OCI-LY3 (cell line): ENCODE measurements around the gene OSBPL7.

Experiments
- H2AFZ ChIP-seq: fragments of 200-600, 300-600 bp; shearing (Covaris generic); 2 replicates; pipeline ENCODE4 v1.6.0; 2014; ENCODE audit warnings: antibody characterized with exemption, low read depth, low read length
- H3K27ac ChIP-seq: fragments of 200-600, 300-600 bp; sonication (generic); 2 replicates; pipeline ENCODE4 v1.5.1; 2014; ENCODE audit warnings: mild to moderate bottlenecking, low read length, moderate library complexity, mixed read lengths
- H3K27me3 ChIP-seq: fragments of 200-600, 300-600 bp; sonication (generic); 2 replicates; pipeline ENCODE4 v1.6.1; 2014; ENCODE audit warnings: low read depth, low read length, mixed read lengths
- H3K36me3 ChIP-seq: fragments of 200-600, 300-600 bp; sonication (generic); replicated peaks from 2 replicates; pipeline ENCODE3; 2014; ENCODE audit warnings: low read depth, low read length, mixed read lengths
- H3K4me1 ChIP-seq: fragments of 300-600, 200-600 bp; sonication (generic); 2 replicates; pipeline ENCODE4 v1.6.1; 2014; ENCODE audit warnings: low read length, mixed read lengths
- H3K4me2 ChIP-seq: fragments of 200-600, 300-600 bp; sonication (generic); 2 replicates; pipeline ENCODE4 v1.6.1; 2014; ENCODE audit warnings: low read length, mixed read lengths
- H3K4me3 ChIP-seq: fragments of 300-600, 200-600 bp; sonication (generic); 2 replicates; pipeline ENCODE4 v1.5.1; 2014; ENCODE audit warnings: antibody characterized with exemption, mild to moderate bottlenecking, low read length, moderate library complexity
- H3K79me2 ChIP-seq: fragments of 300-600, 200-600 bp; shearing (Covaris generic); 2 replicates; pipeline ENCODE4 v1.6.1; 2014; ENCODE audit warnings: mild to moderate bottlenecking, low read length, mixed read lengths
- H3K9ac ChIP-seq: fragments of 300-600, 200-600 bp; shearing (Covaris generic); 2 replicates; pipeline ENCODE4 v1.6.0; 2014; ENCODE audit warnings: mild to moderate bottlenecking, low read length, moderate library complexity
- H3K9me3 ChIP-seq: fragments of 200-600, 300-600 bp; shearing (Covaris generic); 2 replicates; pipeline ENCODE4 v1.6.1; 2014; ENCODE audit warnings: low read length, mixed read lengths; ENCODE audit not compliant: insufficient read depth
- H4K20me1 ChIP-seq: fragments of 200-600, 300-600 bp; sonication (generic); 2 replicates; pipeline ENCODE4 v1.6.1; 2016; ENCODE audit warnings: low read length, mixed read lengths; ENCODE audit not compliant: insufficient read depth
- EZH2phosphoT487 ChIP-seq: fragments of 200-600 bp; shearing (Covaris generic); IDR thresholded peaks from 2 replicates; pipeline ENCODE4 v1.6.1; 2018; ENCODE audit warnings: antibody characterized with exemption, mixed run types, low read depth
- TF ChIP-seq, protein P1 (sequence below): fragments of 200-600, 300-600 bp; sonication (generic); IDR thresholded peaks from 2 replicates; pipeline ENCODE4 v1.5.1; 2014; ENCODE audit warnings: antibody characterized with exemption, low read length, low read depth

Gene OSBPL7

DNA sequence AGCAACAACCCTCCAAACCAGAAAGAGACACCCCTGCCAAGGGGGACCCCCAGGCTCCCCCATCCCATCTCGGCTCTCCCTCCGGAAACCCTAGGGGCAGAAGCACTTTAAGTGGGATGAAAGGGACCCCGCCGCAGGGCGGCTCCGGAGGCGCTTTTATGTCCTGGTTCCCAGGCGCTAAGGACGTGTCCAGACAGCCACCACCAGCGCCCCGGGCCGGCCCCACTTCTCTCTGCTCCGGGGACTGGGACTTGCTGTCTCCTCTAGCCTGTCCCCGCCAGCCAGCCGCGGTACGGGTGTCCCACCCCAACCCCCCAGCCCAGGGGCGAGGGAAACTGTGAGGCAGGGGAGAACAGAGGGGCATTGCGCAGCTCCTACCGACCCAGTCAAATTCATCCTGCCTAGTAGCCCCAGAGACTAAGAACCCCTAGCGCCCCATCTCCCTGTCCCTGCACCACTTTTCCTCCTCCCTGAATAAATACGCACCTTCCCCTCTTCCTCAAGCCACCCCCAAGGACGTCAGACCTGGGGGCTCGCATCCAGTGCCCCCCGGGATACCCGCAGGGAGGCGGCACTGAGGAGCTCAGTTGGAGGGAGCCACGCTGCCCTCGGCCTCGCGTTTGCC is 25.2 kb upstream of the OSBPL7 start:
- Histone ChIP-seq H3K79me2 (peaks cover 10% of the 10 kb centered on the region; the same call in 1 of the 2 replicates), H3K4me1 (peaks cover 48% of the 10 kb centered on the region), H2AFZ (no peak overlapping the region), H3K9ac (no peak overlapping the region), H3K4me2 (no peak overlapping the region), H3K27ac (no peak overlapping the region), H3K4me3 (no peak overlapping the region), H3K9me3 (no peaks in the 10 kb centered on the region), H3K27me3 (peaks cover 4% of the 10 kb centered on the region), H3K36me3 (no peaks in the 10 kb centered on the region), H4K20me1 (no peaks in the 10 kb centered on the region)
- no peak for TF ChIP-seq EZH2phosphoT487
- TF ChIP-seq, protein P1, sequence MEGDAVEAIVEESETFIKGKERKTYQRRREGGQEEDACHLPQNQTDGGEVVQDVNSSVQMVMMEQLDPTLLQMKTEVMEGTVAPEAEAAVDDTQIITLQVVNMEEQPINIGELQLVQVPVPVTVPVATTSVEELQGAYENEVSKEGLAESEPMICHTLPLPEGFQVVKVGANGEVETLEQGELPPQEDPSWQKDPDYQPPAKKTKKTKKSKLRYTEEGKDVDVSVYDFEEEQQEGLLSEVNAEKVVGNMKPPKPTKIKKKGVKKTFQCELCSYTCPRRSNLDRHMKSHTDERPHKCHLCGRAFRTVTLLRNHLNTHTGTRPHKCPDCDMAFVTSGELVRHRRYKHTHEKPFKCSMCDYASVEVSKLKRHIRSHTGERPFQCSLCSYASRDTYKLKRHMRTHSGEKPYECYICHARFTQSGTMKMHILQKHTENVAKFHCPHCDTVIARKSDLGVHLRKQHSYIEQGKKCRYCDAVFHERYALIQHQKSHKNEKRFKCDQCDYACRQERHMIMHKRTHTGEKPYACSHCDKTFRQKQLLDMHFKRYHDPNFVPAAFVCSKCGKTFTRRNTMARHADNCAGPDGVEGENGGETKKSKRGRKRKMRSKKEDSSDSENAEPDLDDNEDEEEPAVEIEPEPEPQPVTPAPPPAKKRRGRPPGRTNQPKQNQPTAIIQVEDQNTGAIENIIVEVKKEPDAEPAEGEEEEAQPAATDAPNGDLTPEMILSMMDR, result no peak

DNA sequence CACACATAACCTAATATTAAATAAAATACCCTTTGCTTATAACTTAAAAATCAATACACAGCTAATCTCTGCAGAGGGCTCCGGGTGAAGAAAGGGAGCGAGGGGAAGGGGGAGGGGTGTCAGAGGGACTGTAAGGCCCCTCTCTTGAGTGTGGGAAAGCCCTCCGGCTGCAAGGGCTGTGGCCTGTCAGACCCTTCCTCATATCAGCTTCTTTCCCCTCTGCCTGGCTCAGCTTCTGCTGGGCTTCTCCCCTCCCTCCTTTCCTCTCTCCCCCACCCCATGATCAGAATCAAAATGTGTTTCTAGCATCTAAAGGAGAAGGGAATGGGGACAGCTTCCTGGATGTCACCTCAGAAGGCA is 24.1 kb upstream of the OSBPL7 start:
- Histone ChIP-seq H3K4me3 (no peak overlapping the region), H3K4me2 (no peak overlapping the region), H3K79me2 (peaks cover 12% of the 10 kb centered on the region; the same call in 1 of the 2 replicates), H3K36me3 (no peaks in the 10 kb centered on the region), H3K27ac (no peak overlapping the region), H3K9ac (no peak overlapping the region), H4K20me1 (no peaks in the 10 kb centered on the region), H3K9me3 (no peaks in the 10 kb centered on the region), H3K27me3 (no peaks in the 10 kb centered on the region), H3K4me1 (peaks cover 49% of the 10 kb centered on the region), H2AFZ (no peak overlapping the region)
- TF ChIP-seq EZH2phosphoT487, result no peak
- TF ChIP-seq, protein P1, result no peak

DNA sequence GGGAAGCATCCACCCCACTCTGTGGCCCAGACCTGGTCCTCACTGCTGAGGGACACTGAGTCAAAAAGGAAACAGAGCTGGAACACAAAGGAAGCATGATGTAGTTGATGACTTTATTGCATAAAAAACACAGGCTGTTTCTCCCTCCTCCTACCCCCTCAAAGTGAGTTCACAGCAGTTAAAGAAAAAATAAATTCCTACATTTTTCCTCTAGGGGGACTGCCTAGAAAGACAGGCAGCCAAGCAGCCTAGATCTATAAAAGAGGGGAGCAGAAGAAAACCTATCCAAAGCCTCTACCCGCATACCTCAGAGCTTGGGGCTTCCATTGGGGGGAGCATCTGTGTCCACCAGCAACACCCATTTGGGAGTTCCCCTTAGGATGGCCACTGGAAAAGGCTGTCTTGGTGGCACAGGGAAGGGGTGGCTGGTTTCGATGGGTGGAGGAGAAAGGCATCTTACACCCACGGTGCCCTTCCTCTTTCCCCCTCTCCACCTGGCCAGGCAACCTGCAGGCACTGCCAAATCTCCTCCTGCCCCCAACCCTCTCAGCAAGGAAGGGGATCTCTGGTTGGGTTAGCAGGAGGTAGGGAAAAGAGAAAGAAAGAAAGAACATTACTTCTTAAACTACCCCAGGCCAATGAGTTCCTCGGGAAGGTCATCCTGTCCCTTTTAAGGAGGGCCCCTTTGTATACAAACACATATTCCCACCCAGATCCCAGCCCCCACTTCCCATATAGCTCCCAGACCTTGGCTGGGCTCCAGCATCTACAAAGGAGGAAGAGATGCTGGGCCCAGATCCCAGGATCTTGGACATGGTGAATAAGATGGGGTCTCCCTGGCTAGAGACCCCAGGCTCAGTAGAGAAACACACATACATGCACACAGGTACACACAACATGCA is 23.5 kb upstream of the OSBPL7 start:
- H2AFZ ChIP-seq, result no peak overlapping the region
- H3K27me3 ChIP-seq, result no peaks in the 10 kb centered on the region
- TF ChIP-seq, protein P1, result peak; percentile 34
- no peak for TF ChIP-seq EZH2phosphoT487
- peak overlapping the region; percentile 11 for H3K4me2 ChIP-seq
- H3K79me2 ChIP-seq, result peaks cover 13% of the 10 kb centered on the region; the same call in 1 of the 2 replicates
- no peak overlapping the region for H3K27ac ChIP-seq
- no peaks in the 10 kb centered on the region for H4K20me1 ChIP-seq
- no peak overlapping the region for H3K4me3 ChIP-seq
- H3K9me3 ChIP-seq, result no peaks in the 10 kb centered on the region
- H3K36me3 ChIP-seq, result no peaks in the 10 kb centered on the region
- peaks cover 54% of the 10 kb centered on the region for H3K4me1 ChIP-seq
- H3K9ac ChIP-seq, result no peak overlapping the region

DNA sequence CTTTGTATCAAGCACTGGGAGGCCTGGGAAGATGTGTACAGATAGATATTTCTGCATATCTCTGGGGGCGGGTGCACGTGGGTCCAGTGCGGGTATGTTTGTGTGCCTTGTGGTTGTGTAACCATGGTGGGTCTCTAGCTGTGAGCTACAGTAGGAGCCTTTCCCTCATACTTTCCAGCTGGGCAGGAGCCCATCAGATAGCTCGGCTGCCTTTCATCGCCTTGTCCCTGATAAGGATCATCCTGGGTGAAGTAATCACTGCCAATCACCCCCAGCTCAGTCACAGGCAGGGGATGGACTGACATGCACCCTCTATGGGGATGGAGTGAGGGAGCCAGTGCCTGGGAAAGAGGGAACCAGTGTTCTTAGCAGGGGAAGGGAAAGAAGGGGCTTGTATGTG is 22.6 kb upstream of the OSBPL7 start:
- H3K9ac ChIP-seq, result no peak overlapping the region
- peaks cover under 1% of the 10 kb centered on the region for H3K36me3 ChIP-seq
- H3K9me3 ChIP-seq, result no peaks in the 10 kb centered on the region
- H4K20me1 ChIP-seq, result no peaks in the 10 kb centered on the region
- H3K4me2 ChIP-seq, result peak overlapping the region; percentile 11
- peaks cover 49% of the 10 kb centered on the region for H3K4me1 ChIP-seq
- no peak overlapping the region for H2AFZ ChIP-seq
- TF ChIP-seq, protein P1, result no peak
- TF ChIP-seq EZH2phosphoT487, result no peak
- H3K79me2 ChIP-seq, result peaks cover 9% of the 10 kb centered on the region; the same call in 1 of the 2 replicates
- H3K4me3 ChIP-seq, result no peak overlapping the region
- no peak overlapping the region; the same call in 1 of the 2 replicates for H3K27ac ChIP-seq
- no peaks in the 10 kb centered on the region for H3K27me3 ChIP-seq
